Measurements from ENCODE around the gene CROT.
"Not testable (repeated sequence)": the region's sequence is repeated elsewhere in the genome, so short reads cannot be mapped to it uniquely, and the experiment has no call there.

CROT gene

GRCh38 chr7:87345166-87345927 is at the start of gene CROT:
Gene CROT (plus strand): TSS chr7:87345664. CDS start chr7:87349069, 3,405 bp downstream.
- peak; percentile 88 for DNase-seq

- DNase-seq, result no peak
Measured at GRCh38 chr7:87300756-87301155, 44.7 kb upstream of the CROT start.

GRCh38 chr7:87310790-87311419 is 34.6 kb upstream of the CROT start:
- DNase-seq, result no peak

GRCh38 chr7:87312215-87312865 is 33.1 kb upstream of the CROT start:
- no peak for DNase-seq

- no peak for DNase-seq
Measured at GRCh38 chr7:87316097-87316700, 29.3 kb upstream of the CROT start.

- no peak for DNase-seq
Measured at GRCh38 chr7:87316846-87317552, 28.5 kb upstream of the CROT start.

- no peak for DNase-seq
Measured at GRCh38 chr7:87317691-87318245, 27.7 kb upstream of the CROT start.

GRCh38 chr7:87318741-87319140 is 26.7 kb upstream of the CROT start:
- no peak for DNase-seq

GRCh38 chr7:87319154-87319581 is 26.3 kb upstream of the CROT start:
- DNase-seq, result not testable (repeated sequence)

GRCh38 chr7:87322912-87323311 is 22.6 kb upstream of the CROT start:
- DNase-seq, result no peak

GRCh38 chr7:87325576-87326370 is 19.7 kb upstream of the CROT start:
- DNase-seq, result no peak

GRCh38 chr7:87328281-87328680 is 17.2 kb upstream of the CROT start:
- no peak for DNase-seq

- DNase-seq, result no peak
Measured at GRCh38 chr7:87330316-87330715, 15.1 kb upstream of the CROT start.

GRCh38 chr7:87330942-87331341 is 14.5 kb upstream of the CROT start:
- DNase-seq, result no peak

GRCh38 chr7:87331687-87332252 is 13.7 kb upstream of the CROT start:
- no peak for DNase-seq

- DNase-seq, result no peak
Measured at GRCh38 chr7:87332321-87332720, 13.1 kb upstream of the CROT start.

GRCh38 chr7:87336136-87336535 is 9.3 kb upstream of the CROT start:
- no peak for DNase-seq

- DNase-seq, result no peak
Measured at GRCh38 chr7:87337331-87337730, 8.1 kb upstream of the CROT start.

- no peak for DNase-seq
Measured at GRCh38 chr7:87339373-87339897, 6.0 kb upstream of the CROT start.

GRCh38 chr7:87341441-87341840 is 4.0 kb upstream of the CROT start:
- no peak for DNase-seq

- DNase-seq, result no peak
Measured at GRCh38 chr7:87342231-87342630, 3.2 kb upstream of the CROT start.
